Smooth muscle cell of the coronary artery (primary cell): ENCODE results near the gene NAPB. TPM values are rescaled to one million over a fixed set of nuclear protein-coding genes. Genes with fewer than 3 reads are reported as not detected.

Experiments used
- total RNA-seq: library from RNA; depleted of rRNA; stranded (reverse); fragments of >200 nt; gene quantifications from 2 replicates; pipeline ENCODE4 v1.2.3, GENCODE V29; 2014; ENCODE audit warnings: low replicate concordance

The NAPB gene
- 7.5 and 7.8 TPM in 2 replicates for total RNA-seq

GRCh38 chr20:23420943-23421931, at the start of gene NAPB:
Gene NAPB (minus strand): TSS chr20:23421488. CDS start chr20:23421402, 86 bp downstream.

GRCh38 chr20:23452776-23453175, 31.5 kb upstream of the NAPB start, which contains the start of gene CST11:
Gene CST11 (minus strand): TSS chr20:23452876. CDS start chr20:23452811, 65 bp downstream.

GRCh38 chr20:23361476-23362391, 59.6 kb downstream of the NAPB start, which contains the start of gene GZF1:
Gene GZF1 (plus strand): TSS chr20:23362182. CDS start chr20:23364384, 2,202 bp downstream.

GRCh38 chr20:23350196-23350903, 70.9 kb downstream of the NAPB start, which contains the start of gene NXT1:
Gene NXT1 (plus strand): TSS chr20:23350791. CDS start chr20:23354042, 3,251 bp downstream.

Other genes starting within 250 kb of the NAPB start
- gene NXT1, start 70.7 kb downstream of the NAPB start, total RNA-seq = 7.6 and 26.9 TPM in 2 replicates
- gene GZF1, start 59.3 kb downstream of the NAPB start, total RNA-seq = 38.2 and 42.1 TPM in 2 replicates
- gene CSTL1, start 18.2 kb upstream of the NAPB start, total RNA-seq = not detected in 2 replicates
- not detected in 2 replicates for gene CST11, start 31.4 kb upstream of the NAPB start, total RNA-seq
- not detected in 2 replicates for gene CST8, start 69.6 kb upstream of the NAPB start, total RNA-seq
- not detected in 2 replicates for gene CST9L, start 147.0 kb upstream of the NAPB start, total RNA-seq
- gene CST9, start 184.4 kb upstream of the NAPB start, total RNA-seq = not detected in 2 replicates
- 189 and 222 TPM in 2 replicates for gene CST3, start 216.5 kb upstream of the NAPB start, total RNA-seq